CD4-positive, alpha-beta T cell treated with Interleukin-4 for 1 hour (primary cell): ENCODE measurements around the gene SEC24D.
A peak's percentile ranks its signal among the peaks of the same experiment; 100 is the strongest.

ENCODE experiments used
- DNase-seq, 2 donors: peaks; one replicate each; pipeline ENCODE4 v3.0.0-alpha.2; 2020 to 2022

Gene SEC24D

DNA sequence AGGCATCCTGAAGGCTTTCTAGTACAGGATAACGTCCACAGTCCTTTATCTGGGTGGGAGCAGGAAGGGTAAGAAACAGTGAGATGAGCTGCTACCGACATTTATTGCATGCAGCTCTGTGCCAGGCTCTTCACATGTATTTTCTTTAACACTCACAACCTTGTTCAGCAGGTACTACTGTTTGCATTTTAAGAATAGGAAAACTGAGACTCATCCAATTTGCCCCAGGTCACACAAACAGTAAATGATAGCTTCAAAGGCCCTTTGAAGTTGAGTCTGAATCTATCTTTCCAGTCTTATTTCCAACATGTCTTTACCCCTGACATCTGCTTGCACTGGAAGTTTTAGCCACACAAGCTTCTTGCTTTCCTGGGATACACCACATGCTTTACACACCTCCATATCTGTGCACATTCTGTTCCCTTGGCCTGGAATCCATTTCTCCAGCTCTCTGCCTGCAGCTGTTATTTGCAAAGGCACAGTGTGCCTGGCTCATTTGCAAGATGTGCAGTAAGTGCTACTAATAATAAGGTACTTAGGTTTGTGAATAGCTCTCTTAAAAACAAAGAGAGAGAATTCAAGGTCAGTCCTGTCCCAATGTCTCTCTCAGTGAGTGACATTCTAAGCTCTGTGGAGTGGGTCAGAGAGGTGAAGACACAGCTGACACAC, 89.5 kb downstream of the SEC24D start:
- DNase-seq: no peak

DNA sequence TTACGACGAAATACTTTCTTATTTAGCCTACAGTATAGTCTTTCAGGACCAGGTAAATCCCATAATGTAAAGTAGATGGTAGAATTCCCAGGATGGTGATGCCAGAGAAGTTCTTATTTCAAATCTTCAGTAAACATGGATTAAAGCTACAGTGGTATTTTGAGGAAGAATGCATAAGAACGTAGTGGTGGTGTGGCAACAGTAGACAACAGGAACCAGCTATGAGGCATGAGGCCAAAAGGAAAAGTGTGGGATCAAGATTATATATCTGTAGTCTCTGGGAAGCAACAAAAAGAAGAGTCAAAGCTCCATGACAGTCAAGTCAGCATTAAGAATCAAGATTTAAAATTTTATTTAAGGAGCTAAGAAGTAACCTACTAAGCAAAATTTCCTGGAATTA, 90.6 kb downstream of the SEC24D start:
- DNase-seq: no peak

- DNase-seq: no peak
These were observed 92.1 kb downstream of the SEC24D start for GRCh38 chr4:118743867-118744266.

- no peak for DNase-seq
These were observed 93.9 kb downstream of the SEC24D start for GRCh38 chr4:118742050-118742449.

DNA sequence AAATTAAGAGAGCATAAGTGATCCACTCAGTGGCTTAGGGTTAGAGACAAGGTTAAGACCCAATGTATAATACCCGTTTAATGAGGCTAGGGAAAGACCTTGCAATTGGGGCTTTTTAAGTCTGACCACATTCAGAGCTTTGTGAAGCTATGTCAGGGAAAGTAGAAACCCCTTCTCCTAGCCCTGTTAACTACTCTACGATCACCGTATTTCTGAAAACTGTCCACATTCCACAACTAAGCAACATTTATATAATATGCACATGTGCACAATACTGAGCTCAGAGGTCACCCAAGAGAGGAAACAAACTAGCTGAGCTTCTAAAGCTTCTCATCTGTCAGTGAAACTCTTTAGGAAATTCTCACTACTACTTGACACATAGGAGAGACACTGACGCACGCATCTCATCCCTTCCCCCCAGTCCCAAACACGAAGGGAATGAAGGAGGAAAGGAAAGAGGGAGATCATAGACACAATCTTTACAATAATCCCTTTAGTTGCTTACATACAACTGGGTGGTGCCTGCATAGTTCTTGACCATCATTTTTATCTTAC, 94.5 kb downstream of the SEC24D start:
- DNase-seq: no peak

DNA sequence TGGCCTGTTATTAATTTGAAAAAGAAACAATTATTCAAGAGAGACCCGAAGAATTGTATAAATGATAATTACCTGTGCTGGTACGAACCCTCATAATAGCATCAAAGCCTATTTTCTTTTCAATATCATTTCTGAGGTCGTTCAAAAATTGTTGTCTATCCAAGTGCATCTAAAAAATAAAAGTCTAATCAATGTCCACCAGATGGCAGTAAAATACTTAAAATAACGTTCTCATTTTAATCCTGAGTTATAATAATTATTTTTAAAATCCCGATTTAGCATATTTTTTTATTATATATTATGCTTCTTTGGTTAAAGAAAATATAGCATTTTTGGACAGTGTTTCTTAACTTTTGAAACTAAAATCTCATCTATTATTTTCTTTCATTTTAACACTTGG, 95.1 kb downstream of the SEC24D start:
- peak in 1 of 2 donors; percentile 29 for DNase-seq

DNA sequence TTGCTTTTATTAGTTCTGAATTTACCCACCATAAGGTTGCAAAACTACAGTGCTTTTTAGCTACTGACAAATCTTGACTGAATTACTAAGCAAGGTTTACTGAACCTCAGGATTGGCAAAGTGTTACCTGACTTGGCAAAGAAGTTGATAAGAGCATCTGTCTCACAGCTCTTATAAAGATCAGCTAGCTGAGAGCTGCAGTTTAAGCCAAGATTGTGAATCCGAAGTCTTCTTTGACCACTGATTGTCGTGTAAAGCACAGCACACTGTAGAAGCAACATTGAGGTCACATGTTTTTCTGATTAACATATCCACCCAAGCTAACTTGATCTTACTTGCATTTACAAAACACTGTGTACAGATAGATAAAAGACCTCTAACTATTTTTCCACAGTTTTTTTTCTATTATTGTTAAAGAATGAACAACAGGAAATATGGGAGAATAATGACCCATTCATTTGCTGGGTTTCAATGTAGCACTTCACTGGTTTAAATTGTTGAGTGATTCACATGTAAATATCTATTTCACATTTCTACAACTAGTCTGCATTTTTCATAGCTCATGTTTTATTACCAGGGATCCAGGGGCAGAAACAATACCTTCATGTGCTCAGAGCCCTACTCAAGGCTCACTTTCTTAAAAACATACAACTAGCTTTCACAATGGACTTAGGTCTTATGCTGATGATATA, 96.8 kb downstream of the SEC24D start:
- DNase-seq: no peak

DNA sequence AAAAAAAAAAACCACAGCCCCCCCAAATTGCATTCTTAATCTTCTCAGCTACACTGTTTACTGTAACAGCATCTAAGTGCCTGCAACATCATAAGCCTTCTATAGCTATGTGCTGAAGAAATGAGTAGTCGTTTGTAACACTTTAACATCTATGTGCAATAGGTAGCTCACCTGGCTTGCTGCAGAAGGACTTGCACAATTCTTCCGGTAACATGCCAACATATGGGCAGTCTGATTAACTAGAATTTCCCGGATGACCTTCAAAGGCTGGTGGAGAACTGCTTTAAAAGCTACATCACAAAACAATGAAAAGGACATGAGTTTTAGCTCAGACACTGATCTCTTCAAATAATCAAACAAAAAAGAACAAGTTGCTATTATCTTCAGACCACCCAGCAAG, 97.8 kb downstream of the SEC24D start:
- no peak for DNase-seq

DNA sequence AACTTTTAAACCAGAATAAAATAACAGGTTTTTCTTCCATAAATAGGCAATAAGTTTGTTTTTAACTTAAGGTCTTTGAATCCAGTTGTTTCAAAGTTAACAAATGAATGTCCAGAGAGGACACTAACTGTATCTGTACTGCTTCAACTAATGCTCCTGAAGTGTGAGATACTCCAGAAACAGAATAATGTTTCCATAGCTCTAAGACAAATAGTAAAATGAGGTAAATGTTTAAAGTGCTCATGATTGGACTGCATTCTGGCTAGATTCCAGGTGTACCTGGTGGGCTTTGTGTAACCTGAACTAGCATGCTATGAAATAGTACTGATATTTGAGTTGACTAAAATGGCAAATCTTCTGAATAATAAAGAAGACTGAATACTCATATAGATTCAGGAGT, 99.0 kb downstream of the SEC24D start:
- no peak for DNase-seq

DNA sequence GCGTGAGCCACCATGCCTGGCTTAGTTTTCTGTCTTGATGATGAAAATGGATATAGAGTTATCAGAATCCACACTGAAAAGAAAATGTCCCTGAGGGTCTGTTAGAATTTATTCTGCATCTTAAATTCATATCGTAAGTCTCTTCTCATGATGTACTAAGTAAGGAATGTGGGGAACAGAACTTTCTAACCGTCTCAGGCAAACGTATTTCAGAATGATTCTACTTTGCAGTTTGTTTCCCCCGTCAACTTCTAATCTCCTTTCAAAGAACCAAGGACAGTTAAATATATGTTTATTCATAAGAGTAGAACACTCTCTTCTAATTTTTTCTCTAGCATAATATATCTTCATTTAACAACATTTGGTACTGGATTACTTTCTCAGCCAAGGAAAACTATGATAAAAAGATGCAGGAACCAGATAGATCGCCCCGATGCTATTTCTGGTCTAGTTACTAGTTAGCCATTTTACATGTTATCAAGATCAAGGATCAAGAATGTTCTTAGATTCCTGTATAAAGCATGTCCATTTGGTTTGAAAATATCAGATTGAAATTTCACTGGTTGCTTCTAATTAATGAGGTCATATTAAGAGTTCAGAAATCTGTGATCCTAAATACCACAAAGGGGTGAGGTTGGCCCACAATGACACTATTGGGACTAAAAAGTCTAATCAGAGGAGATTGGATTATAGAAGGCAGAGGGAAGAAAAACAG, 101.3 kb downstream of the SEC24D start:
- DNase-seq: no peak

GRCh38 chr4:118732591-118733330, 103.2 kb downstream of the SEC24D start:
- no peak for DNase-seq

- DNase-seq: no peak
These were observed 105.2 kb downstream of the SEC24D start for GRCh38 chr4:118730683-118731082.

GRCh38 chr4:118729287-118730286, 106.3 kb downstream of the SEC24D start:
- DNase-seq: peak in 1 of 2 donors; percentile 33

GRCh38 chr4:118727360-118727759, 108.6 kb downstream of the SEC24D start:
- DNase-seq: no peak

DNA sequence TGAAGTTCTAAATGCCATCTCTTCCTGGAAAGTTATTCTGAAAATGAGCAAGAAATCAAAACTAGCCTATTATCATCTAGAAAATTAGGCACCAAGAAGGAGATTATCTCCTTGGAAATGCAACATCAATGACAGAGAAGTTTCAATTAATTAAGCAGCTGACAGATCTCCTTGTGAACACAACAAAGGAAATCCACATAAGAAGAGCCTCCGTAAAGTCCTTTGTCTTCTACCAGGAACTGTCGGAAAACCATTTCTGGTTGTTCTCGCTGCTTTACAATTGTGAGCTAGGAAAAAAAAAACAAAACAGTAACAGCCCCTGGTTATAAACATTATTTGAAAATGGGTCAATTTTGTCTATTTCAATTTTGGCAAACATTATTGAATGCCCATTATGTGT, 112.6 kb downstream of the SEC24D start:
- DNase-seq: no peak

DNA sequence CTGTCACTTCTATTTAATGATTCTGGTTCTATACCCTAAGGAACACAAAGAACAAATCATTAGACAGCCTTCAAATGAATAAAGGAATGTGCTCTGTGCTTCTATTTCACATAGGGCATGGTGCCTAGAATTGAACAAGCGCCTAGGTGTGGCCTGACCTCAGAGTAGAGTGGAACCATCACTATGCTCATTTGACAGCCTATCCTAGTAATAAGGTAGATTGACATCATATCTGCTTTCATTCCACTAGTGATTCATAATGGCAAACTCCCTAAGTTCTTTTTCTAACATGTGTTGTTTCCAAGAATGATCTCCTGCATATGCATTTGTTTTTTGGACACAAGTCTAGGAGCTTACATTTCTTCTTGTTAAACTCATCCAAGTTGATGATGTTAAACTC, 114.2 kb downstream of the SEC24D start:
- DNase-seq: no peak

DNA sequence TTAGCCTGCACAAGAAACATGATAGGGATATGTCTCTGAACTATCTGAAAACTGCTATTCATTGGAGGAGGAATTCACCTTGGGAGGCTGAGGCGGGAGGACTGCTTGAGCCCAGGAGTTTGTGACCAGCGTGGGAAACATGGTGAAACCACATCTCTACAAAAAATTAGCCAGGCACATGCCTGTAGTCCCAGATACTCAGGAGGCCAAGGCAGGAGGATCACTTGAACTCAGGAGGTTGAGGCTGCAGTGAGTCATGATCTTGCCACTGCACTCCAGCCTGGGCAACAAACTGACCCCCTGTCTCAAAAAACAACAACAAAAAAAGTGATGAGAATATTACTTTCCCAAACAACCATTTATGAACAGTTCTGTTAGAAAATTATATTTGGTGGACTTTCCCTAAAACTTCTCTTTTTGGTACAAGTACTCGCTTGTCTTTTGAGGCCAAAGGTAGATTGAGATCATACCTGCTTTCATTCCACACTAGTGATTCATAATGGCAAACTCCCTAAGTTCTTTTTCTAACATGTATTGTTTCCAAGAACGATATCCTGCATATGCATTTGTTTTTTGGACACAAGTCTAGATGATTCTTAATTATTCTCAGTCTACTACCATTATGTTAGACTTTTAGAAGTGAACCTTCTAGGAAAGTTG, 117.3 kb downstream of the SEC24D start:
- DNase-seq: no peak

DNA sequence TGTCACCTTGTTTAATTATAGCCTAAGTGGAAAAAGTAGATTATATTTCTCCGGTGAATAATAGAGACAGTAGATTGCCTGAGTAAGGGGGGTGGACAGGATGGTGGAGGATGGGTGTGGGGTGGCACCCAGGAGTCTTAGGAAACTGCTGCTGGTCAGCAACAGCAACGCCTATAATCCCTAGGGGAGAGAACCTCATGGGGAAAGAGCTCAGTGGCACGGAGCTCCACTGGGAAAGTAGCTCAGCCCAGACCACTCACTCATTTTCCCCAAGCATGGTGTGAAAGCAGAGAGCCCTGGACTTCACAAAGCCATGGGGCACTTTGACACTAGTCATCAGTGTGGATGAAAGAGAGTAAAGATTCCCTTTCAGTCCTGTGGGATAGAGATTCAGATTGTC, 119.6 kb downstream of the SEC24D start:
- DNase-seq: no peak

DNA sequence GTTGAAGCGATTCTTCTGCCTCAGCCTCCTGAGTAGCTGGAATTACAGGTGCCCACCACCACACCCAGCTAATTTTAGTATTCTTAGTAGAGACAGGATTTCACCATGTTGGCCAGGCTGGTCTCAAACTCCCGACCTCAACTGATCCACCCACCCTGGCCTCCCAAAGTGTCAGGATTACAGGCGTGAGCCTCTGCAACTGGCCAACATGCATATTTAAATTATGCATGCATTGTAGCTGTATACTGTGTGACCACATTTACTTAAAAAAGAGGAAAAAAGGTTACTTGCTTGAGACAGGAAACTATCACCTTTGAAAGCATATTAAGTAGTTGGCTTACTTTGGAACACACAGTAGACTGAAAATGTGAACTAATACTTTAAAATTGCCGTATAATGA, 121.2 kb downstream of the SEC24D start:
- no peak for DNase-seq

GRCh38 chr4:118712872-118713271, 123.1 kb downstream of the SEC24D start:
- DNase-seq: no peak

DNA sequence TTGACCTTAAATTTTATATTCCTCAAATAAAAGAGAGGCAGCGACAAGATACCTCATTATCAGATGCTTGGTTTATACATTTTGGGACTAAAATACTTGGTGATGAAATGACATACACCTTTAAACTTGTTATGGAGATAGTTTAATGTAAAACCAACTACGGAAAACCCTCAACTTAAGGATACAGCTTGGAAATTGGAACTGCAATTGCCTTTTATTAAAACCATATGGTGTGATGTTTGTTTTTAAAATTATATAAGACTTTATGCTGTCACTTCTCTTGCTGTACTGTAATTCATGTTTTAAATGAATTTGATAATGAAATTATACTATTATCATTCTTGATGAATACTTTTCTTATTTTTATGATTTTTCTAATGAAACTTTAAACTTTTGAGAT, 124.9 kb downstream of the SEC24D start:
- no peak for DNase-seq
